Heart right ventricle (tissue), 16 donors: Measurements from ENCODE around the gene PRKN. TPM values are rescaled to one million over a fixed set of nuclear protein-coding genes. Genes with fewer than 3 reads are reported as not detected.
"Not testable (repeated sequence)": the region's sequence is repeated elsewhere in the genome, so short reads cannot be mapped to it uniquely, and the experiment has no call there.

Experiments
- ATAC-seq, 8 donors: fragments of 200-7000 bp; cut with Tn5 transposase; one replicate each; pipeline ENCODE4 v1.9.1; 2020; ENCODE audit warnings: mild to moderate bottlenecking in 8 of 8, moderate library complexity in 8 of 8, moderate number of reproducible peaks in 1 of 8
- DNase-seq, 2 donors: peaks; one replicate each; pipeline ENCODE4 v3.0.0-alpha.2; 2020
- H3K27ac ChIP-seq, 10 donors: fragments of 200-600 bp; sonication (generic) in 2 of 10; one replicate each; pipeline versions ENCODE4 v1.5.0 to v1.8.0; 2020 to 2022; ENCODE audit warnings: mild to moderate bottlenecking in 3 of 10
- H3K27me3 ChIP-seq, 7 donors: fragments of 200-600 bp; one replicate each; pipeline ENCODE4 v1.8.0; 2021 to 2022; ENCODE audit warnings: mild to moderate bottlenecking in 2 of 7
- H3K36me3 ChIP-seq, 9 donors: fragments of 200-600 bp; sonication (generic) in 1 of 9; one replicate each; pipeline versions ENCODE4 v1.5.0 to v1.8.0; 2020 to 2022; ENCODE audit warnings: mild to moderate bottlenecking in 2 of 9
- H3K4me1 ChIP-seq, 9 donors: fragments of 200-600 bp; sonication (generic) in 1 of 9; one replicate each; pipeline versions ENCODE4 v1.5.0 to v1.8.0; 2020 to 2022; ENCODE audit warnings: mild to moderate bottlenecking in 4 of 9
- H3K4me3 ChIP-seq, 10 donors: fragments of 200-600 bp; sonication (generic) in 2 of 10; one replicate each; pipeline versions ENCODE4 v1.5.0 to v1.8.0; 2020 to 2022; ENCODE audit warnings: mild to moderate bottlenecking in 7 of 10, moderate library complexity in 2 of 10
- H3K9me3 ChIP-seq, 11 donors: fragments of 200-600 bp in 10 of 11; sonication (generic) in 2 of 11; one replicate each; pipeline versions ENCODE4 v1.5.0 to v1.8.0; 2013 to 2022; ENCODE audit warnings: mild to moderate bottlenecking in 2 of 11, control low read depth in 1 of 11, moderate library complexity in 1 of 11
- CTCF ChIP-seq, 9 donors: fragments of 200-600 bp; sonication (generic) in 2 of 9; IDR thresholded peaks; one replicate each; pipeline versions ENCODE4 v1.5.0 to v1.8.0; 2021 to 2022; ENCODE audit warnings: antibody characterized with exemption in 9 of 9, mild to moderate bottlenecking in 5 of 9, moderate library complexity in 1 of 9
- WGBS, 2 donors: extraction: QIAGEN DNeasy Blood & Tissue Kit; methylation state at CpG; one replicate each; pipeline ENCODE4 v1.1.7; 2013; ENCODE audit warnings: inconsistent platforms in 1 of 2; 5-methylcytosine and 5-hydroxymethylcytosine counted together
- intact Hi-C, 10 donors: fragments of 100-400 bp; cut with DNase I; formaldehyde crosslinking; loops; one replicate each; pipeline versions ENCODE4 v1.11.1 to v1.14.2; 2022
- polyA plus RNA-seq, 2 donors: library from polyadenylated mRNA; stranded (reverse); fragments of 200-250 nt; gene quantifications; one replicate each; pipeline ENCODE4 v1.2.3, GENCODE V29; 2013
- total RNA-seq, 10 donors: library from RNA; stranded (reverse); fragmentation: NEBNext Ultra II Directional in 3 of 10; extraction: Animal tissue kit (Norgen Biotek cat#: 25700) in 3 of 10; gene quantifications; one replicate each; pipeline versions ENCODE4 v1.2.1 to v1.2.4, GENCODE V29; 2021 to 2023
- donor health status: Arrhythmogenic right ventricular cardiomyopathy.
- donor health status: ischemic (EF 13 %, LVEDD 7.1; RV severe dilation, severe dysfunction).
- donor health status: healthy with polysubstance abuse.
- donor health status: DM: no; HTN: yes; CAD: no.
- donor health status: DM: no; HTN: no; CAD: no.
- donor health status: ischemic (EF 25% LVEDD 6.9; RV normal size, moderate dysfunction).
- donor health status: ischemic (EF 25% LVEDD 5.7; RV mildly dilated, moderate dysfunction).
- donor health status: healthy.
- donor health status: DM: yes; HTN: yes; CAD: no.
- donor health status: Ischemic cardiomyopathy.
- donor health status: ischemic (EF 35%, LVEDD 5.7; RV mildly dilated, moderate dysfunction).
- donor health status: nonischemic (EF 11% LVEDD 7.7; RV severe dilation, severe dysfunction).
- donor health status: DM: yes; HTN: yes; CAD: no.
- donor health status: PGD.
- donor health status: ischemic (EF 29% LVEDD 5.4; RV normal size, mild dysfunction).
- donor health status: nonischemic (EF 23%, LVEDD 6.1; RV moderate dilation, normal function).

PRKN gene
- total and polyA plus RNA-seq, 12 donors = 2.3 to 27.7 (median 26.3) TPM

- no peaks in the 10 kb centered on the region for H3K4me1 ChIP-seq
- intact Hi-C loops = no loop called here
- 88 to 90% methylated on average over 6 of the region's 6 CpGs for WGBS, 2 donors
Observed at GRCh38 chr6:161313940-161314509, 1413.5 kb downstream of the PRKN start.

GRCh38 chr6:161313475-161313874 lies 1414.1 kb downstream of the PRKN start:
- H3K27ac ChIP-seq, intact Hi-C loops, H3K27me3 ChIP-seq, DNase-seq, H3K36me3 ChIP-seq, H3K4me1 ChIP-seq, ATAC-seq, H3K4me3 ChIP-seq: not testable (repeated sequence)
- peaks cover 0 to 11% (median 0%) of the 10 kb centered on the region in 11 donors for H3K9me3 ChIP-seq
- WGBS, 2 donors = 57 to 70% methylated on average over 3 of the region's 3 CpGs

More at GRCh38 chr6:161313940-161314509, 1413.5 kb downstream of the PRKN start:
- peaks cover 0 to 11% (median 0%) of the 10 kb centered on the region in 11 donors for H3K9me3 ChIP-seq
- no peaks in the 10 kb centered on the region for H3K36me3 ChIP-seq
- H3K27me3 ChIP-seq = no peaks in the 10 kb centered on the region
- DNase-seq (no peak), ATAC-seq (no peak)
- H3K4me3 ChIP-seq = no peak overlapping the region
- no peak for TF ChIP-seq CTCF (IDR thresholded peaks at IDR 0.05)
- no peak overlapping the region for H3K27ac ChIP-seq

- H3K27ac ChIP-seq, ATAC-seq, H3K36me3 ChIP-seq, H3K4me3 ChIP-seq, H3K9me3 ChIP-seq, H3K27me3 ChIP-seq, intact Hi-C loops, DNase-seq, H3K4me1 ChIP-seq: not testable (repeated sequence)
- WGBS, 2 donors = 87 to 91% methylated on average over 7 of the region's 7 CpGs
Observed at GRCh38 chr6:161309774-161310173, 1417.8 kb downstream of the PRKN start.

GRCh38 chr6:161308075-161308655 lies 1419.4 kb downstream of the PRKN start:
- H3K36me3 ChIP-seq = no peaks in the 10 kb centered on the region
- no peak for DNase-seq
- no peak overlapping the region for H3K27ac ChIP-seq
- no peaks in the 10 kb centered on the region for H3K27me3 ChIP-seq
- no peaks in the 10 kb centered on the region for H3K4me1 ChIP-seq
- TF ChIP-seq CTCF (IDR thresholded peaks at IDR 0.05) = no peak
- 84 to 90% methylated on average over 10 of the region's 10 CpGs for WGBS, 2 donors
- H3K9me3 ChIP-seq = no peaks in the 10 kb centered on the region
- intact Hi-C loops = no loop called here
- no peak for ATAC-seq
- H3K4me3 ChIP-seq = no peak overlapping the region

- Histone ChIP-seq H3K4me3 (no peak overlapping the region), H3K9me3 (no peaks in the 10 kb centered on the region), H3K36me3 (no peaks in the 10 kb centered on the region), H3K27ac (no peak overlapping the region), H3K27me3 (no peaks in the 10 kb centered on the region), H3K4me1 (peaks cover 0 to 7% (median 0%) of the 10 kb centered on the region in 9 donors)
- TF ChIP-seq CTCF (IDR thresholded peaks at IDR 0.05) = no peak
- DNase-seq (no peak), ATAC-seq (no peak)
- 51 to 54% methylated on average over 4 of the region's 4 CpGs for whole genome bisulfite sequencing, 2 donors
- intact Hi-C loops = no loop called here
Observed at GRCh38 chr6:161305860-161306259, 1421.7 kb downstream of the PRKN start.
